ENCODE measurements around the gene PSMB10. TPM values are rescaled to one million over a fixed set of nuclear protein-coding genes. Genes with fewer than 3 reads are reported as not detected.

Gene PSMB10
- total RNA-seq, 1 experiment from 2014 or later: 39.5 TPM

GRCh38 chr16:67928147-67928546 is 8.5 kb downstream of the PSMB10 start:
- CTCF ChIA-PET: no interaction called here
- no peak overlapping the region for H2AFZ ChIP-seq
- no peaks in the 10 kb centered on the region for H3K27me3 ChIP-seq (ENCODE audit: insufficient read depth, low read depth)
- no peak for DNase-seq
- H3K4me1 ChIP-seq (replicated peaks; ENCODE audit: insufficient read depth): no peaks in the 10 kb centered on the region
- POLR2A ChIA-PET (ENCODE audit: unreplicated experiment): no interaction called here
- H3K9me3 ChIP-seq (ENCODE audit: insufficient read depth, low read depth): no peaks in the 10 kb centered on the region
- H3K9me2 ChIP-seq (ENCODE audit: insufficient read depth): no peaks in the 10 kb centered on the region
- H3K27ac ChIP-seq: no peak overlapping the region
- no peak overlapping the region for H3K4me3 ChIP-seq
- no peaks in the 10 kb centered on the region for H3K79me2 ChIP-seq (ENCODE audit: low read depth)
- TF ChIP-seq CTCF (conservative IDR thresholded peaks at IDR 0.05): no peak
- no peak for TF ChIP-seq EZH2 (IDR thresholded peaks at IDR 0.05; ENCODE audit: low read depth)
- BruUV-seq (replicated peaks): no TSS peak
- peaks cover 5% of the 10 kb centered on the region; the same call in 1 of the 2 replicates for H3F3A ChIP-seq (ENCODE audit: insufficient read depth, low read depth)
- intact Hi-C loops (cut with micrococcal nuclease; ENCODE audit: unreplicated experiment): loop anchor here (1.0 to 5.0 kb wide), 4 partner anchors 36 to 407 kb away; partner anchors contain the start of gene PSKH1
- no peak overlapping the region for H3K4me2 ChIP-seq
- no peaks in the 10 kb centered on the region for H3K36me3 ChIP-seq (ENCODE audit: low read depth)
- peaks cover 33% of the 10 kb centered on the region for H4K20me1 ChIP-seq (ENCODE audit: insufficient read depth)

- POLR2A ChIA-PET (ENCODE audit: unreplicated experiment): no interaction called here
- H3K79me2 ChIP-seq (ENCODE audit: low read depth): no peaks in the 10 kb centered on the region
- no peak for TF ChIP-seq EZH2 (IDR thresholded peaks at IDR 0.05; ENCODE audit: low read depth)
- TF ChIP-seq CTCF (conservative IDR thresholded peaks at IDR 0.05): no peak
- no peak overlapping the region for H3K4me3 ChIP-seq
- H4K20me1 ChIP-seq (ENCODE audit: insufficient read depth): peaks cover 33% of the 10 kb centered on the region
- peaks cover 5% of the 10 kb centered on the region; the same call in 1 of the 2 replicates for H3F3A ChIP-seq (ENCODE audit: insufficient read depth, low read depth)
- CTCF ChIA-PET: no interaction called here
- H3K27ac ChIP-seq: no peak overlapping the region
- intact Hi-C loops (cut with micrococcal nuclease; ENCODE audit: unreplicated experiment): loop anchor here (5.0 kb wide), 1 partner anchor 35 kb away; the partner anchor contains the start of gene PSKH1
- H3K4me1 ChIP-seq (replicated peaks; ENCODE audit: insufficient read depth): no peaks in the 10 kb centered on the region
- H3K9me2 ChIP-seq (ENCODE audit: insufficient read depth): no peaks in the 10 kb centered on the region
- no peaks in the 10 kb centered on the region for H3K9me3 ChIP-seq (ENCODE audit: insufficient read depth, low read depth)
- no peak overlapping the region for H3K4me2 ChIP-seq
- no TSS peak for BruUV-seq (replicated peaks)
- DNase-seq: no peak
- no peaks in the 10 kb centered on the region for H3K27me3 ChIP-seq (ENCODE audit: insufficient read depth, low read depth)
- H3K36me3 ChIP-seq (ENCODE audit: low read depth): no peaks in the 10 kb centered on the region
- H2AFZ ChIP-seq: no peak overlapping the region
These were observed 9.3 kb downstream of the PSMB10 start for GRCh38 chr16:67927131-67927941.

GRCh38 chr16:67926181-67926750 is 10.4 kb downstream of the PSMB10 start:
- POLR2A ChIA-PET (ENCODE audit: unreplicated experiment): no interaction called here

More at GRCh38 chr16:67926181-67926750, 10.4 kb downstream of the PSMB10 start:
- Histone ChIP-seq H3F3A (ENCODE audit: insufficient read depth, low read depth) (peaks cover 5% of the 10 kb centered on the region; the same call in 1 of the 2 replicates), H3K4me3 (no peak overlapping the region), H3K27ac (no peak overlapping the region), H3K27me3 (ENCODE audit: insufficient read depth, low read depth) (no peaks in the 10 kb centered on the region), H3K36me3 (ENCODE audit: low read depth) (no peaks in the 10 kb centered on the region), H3K4me2 (no peak overlapping the region), H2AFZ (no peak overlapping the region), H3K9me3 (ENCODE audit: insufficient read depth, low read depth) (no peaks in the 10 kb centered on the region), H3K4me1 (replicated peaks; ENCODE audit: insufficient read depth) (no peaks in the 10 kb centered on the region), H4K20me1 (ENCODE audit: insufficient read depth) (peaks cover 37% of the 10 kb centered on the region), H3K9me2 (ENCODE audit: insufficient read depth) (no peaks in the 10 kb centered on the region), H3K79me2 (ENCODE audit: low read depth) (no peaks in the 10 kb centered on the region)
- TF ChIP-seq EZH2 (IDR thresholded peaks at IDR 0.05; ENCODE audit: low read depth) (no peak), CTCF (conservative IDR thresholded peaks at IDR 0.05) (no peak; the same call in 1 of the 2 replicates)
- intact Hi-C loops (cut with micrococcal nuclease; ENCODE audit: unreplicated experiment): loop anchor here (5.0 kb wide), 1 partner anchor 34 kb away; the partner anchor contains the start of gene PSKH1
- no TSS peak for BruUV-seq (replicated peaks)
- no peak for DNase-seq
- CTCF ChIA-PET: interaction anchor here (0.8 kb wide), 1 partner anchor 47 kb away, joined by 3 read pairs; no protein-coding TSS in a partner anchor

All from PC-9 (cell line).